HEK293T (cell line): ENCODE data around the gene OR51E1.

Source experiments
- ARNT ChIP-seq: fragments of 450-650 bp; IDR thresholded peaks from 2 replicates; pipeline ENCODE4 v1.6.1; 2017; ENCODE audit warnings: mild to moderate bottlenecking
- BHLHE40 ChIP-seq: fragments of 450-650 bp; IDR thresholded peaks from 2 replicates; pipeline ENCODE4 v1.6.1; 2016; ENCODE audit warnings: mild to moderate bottlenecking, moderate library complexity, borderline replicate concordance
- ELF4 ChIP-seq: fragments of 450-650 bp; IDR thresholded peaks from 2 replicates; pipeline ENCODE4 v1.6.1; 2017; ENCODE audit warnings: antibody characterized with exemption
- FOXA1 ChIP-seq: fragments of 450-650 bp; IDR thresholded peaks from 2 replicates; pipeline ENCODE4 v1.6.1; 2016; ENCODE audit warnings: mild to moderate bottlenecking
- FOXK2 ChIP-seq: fragments of 450-650 bp; IDR thresholded peaks from 2 replicates; pipeline ENCODE4 v1.6.1; 2016; ENCODE audit warnings: mild to moderate bottlenecking
- FOXM1 ChIP-seq: fragments of 450-650 bp; IDR thresholded peaks from 2 replicates; pipeline ENCODE4 v1.6.1; 2017; ENCODE audit warnings: mild to moderate bottlenecking, borderline replicate concordance
- HDGF ChIP-seq: fragments of 450-650 bp; IDR thresholded peaks from 2 replicates; pipeline ENCODE4 v1.6.1; 2017; ENCODE audit warnings: antibody characterized with exemption, borderline replicate concordance
- L3MBTL2 ChIP-seq: fragments of 450-650 bp; conservative IDR thresholded peaks from 2 replicates; pipeline ENCODE4 v1.6.1; 2016; ENCODE audit warnings: mild to moderate bottlenecking
- LEF1 ChIP-seq: fragments of 450-650 bp; IDR thresholded peaks from 2 replicates; pipeline ENCODE4 v1.6.1; 2017; ENCODE audit warnings: mild to moderate bottlenecking, borderline replicate concordance
- NFRKB ChIP-seq: fragments of 450-650 bp; IDR thresholded peaks from 2 replicates; pipeline ENCODE4 v1.6.1; 2016; ENCODE audit warnings: mild to moderate bottlenecking, moderate library complexity
- SP1 ChIP-seq: fragments of 450-650 bp; IDR thresholded peaks from 2 replicates; pipeline ENCODE4 v1.6.1; 2017
- SUZ12 ChIP-seq: fragments of 450-650 bp; IDR thresholded peaks from 2 replicates; pipeline ENCODE4 v1.6.1; 2016; ENCODE audit warnings: mild to moderate bottlenecking
- TARDBP ChIP-seq: fragments of 450-650 bp; IDR thresholded peaks from 2 replicates; pipeline ENCODE4 v1.6.1; 2016
- ZNF384 ChIP-seq: fragments of 450-650 bp; IDR thresholded peaks from 2 replicates; pipeline ENCODE4 v1.6.1; 2016

GRCh38 chr11:4643682-4644081 is at the start of gene OR51E1:
- no peak for TF ChIP-seq SUZ12
- no peak for TF ChIP-seq SP1
- no peak for TF ChIP-seq BHLHE40
- TF ChIP-seq FOXK2: no peak
- no peak for TF ChIP-seq HDGF
- no peak for TF ChIP-seq ARNT
- TF ChIP-seq FOXM1: no peak
- no peak for TF ChIP-seq ZNF384
- TF ChIP-seq FOXA1: no peak
- TF ChIP-seq L3MBTL2: no peak
- TF ChIP-seq TARDBP: no peak
- no peak for TF ChIP-seq LEF1
- TF ChIP-seq NFRKB: no peak
- TF ChIP-seq ELF4: no peak
